Keratinocyte (primary cell): ENCODE measurements around the gene DCLK1. TPM values are rescaled to one million over a fixed set of nuclear protein-coding genes. Genes with fewer than 3 reads are reported as not detected.

Experiments
- DNase-seq: peaks from one replicate; pipeline ENCODE4 v3.0.0-alpha.2; 2011; ENCODE audit warnings: low read depth, missing footprints, low spot score
- FAIRE-seq: peaks from 2 replicates; lab custom pipeline; 2011; peaks lifted over from hg19 to GRCh38; lab: Jason Lieb, UNC
- H2AFZ ChIP-seq: 2 replicates; pipeline ENCODE4 v1.6.0; 2012; ENCODE audit warnings: low read length, control low read depth, inconsistent platforms; ENCODE audit not compliant: control insufficient read depth
- H3K27ac ChIP-seq: 2 replicates; pipeline ENCODE4 v1.5.1; 2011; ENCODE audit warnings: low read length; ENCODE audit not compliant: control insufficient read depth, insufficient read depth
- H3K27me3 ChIP-seq: 3 replicates; pipeline ENCODE4 v1.6.0; 2011; ENCODE audit warnings: low read length; ENCODE audit not compliant: control insufficient read depth, insufficient read depth; ENCODE audit errors: extremely low read depth
- H3K36me3 ChIP-seq, 2 experiments: 2 replicates in 1 of 2; 3 replicates in 1 of 2; pipeline ENCODE4 v1.5.1; 2011; ENCODE audit warnings: low read length in 2 of 2, mild to moderate bottlenecking in 1 of 2; ENCODE audit not compliant: control insufficient read depth in 2 of 2, insufficient read depth in 2 of 2; ENCODE audit errors: extremely low read depth in 1 of 2
- H3K4me1 ChIP-seq: 3 replicates; pipeline ENCODE4 v1.5.1; 2011; ENCODE audit warnings: low read length; ENCODE audit not compliant: control insufficient read depth, insufficient read depth; ENCODE audit errors: extremely low read depth
- H3K4me2 ChIP-seq: 3 replicates; pipeline ENCODE4 v1.6.0; 2011; ENCODE audit warnings: low read depth, low read length; ENCODE audit not compliant: control insufficient read depth, insufficient read depth; ENCODE audit errors: extremely low read depth
- H3K4me3 ChIP-seq, 3 experiments: fragments of 200-600 bp in 1 of 3; sonication (generic) in 1 of 3; 2 replicates in 2 of 3; 3 replicates in 1 of 3; pipeline ENCODE4 v1.5.1; 2011 to 2016; ENCODE audit warnings: low read length in 3 of 3, mild to moderate bottlenecking in 3 of 3, control low read depth in 2 of 3, inconsistent platforms in 1 of 3, low read depth in 1 of 3, mixed read lengths in 1 of 3, mixed run types in 1 of 3, moderate library complexity in 1 of 3; ENCODE audit not compliant: control insufficient read depth in 2 of 3, insufficient read depth in 2 of 3; ENCODE audit errors: extremely low read depth in 1 of 3
- H3K79me2 ChIP-seq: 2 replicates; pipeline ENCODE4 v1.6.0; 2012; ENCODE audit warnings: low read length; ENCODE audit not compliant: control insufficient read depth, insufficient read depth
- H3K9ac ChIP-seq: 3 replicates; pipeline ENCODE4 v1.6.0; 2011; ENCODE audit warnings: low read length; ENCODE audit not compliant: control insufficient read depth, insufficient read depth; ENCODE audit errors: extremely low read depth
- H3K9me1 ChIP-seq: 3 replicates; pipeline ENCODE4 v1.6.0; 2011; ENCODE audit warnings: low read length; ENCODE audit not compliant: control insufficient read depth, insufficient read depth; ENCODE audit errors: extremely low read depth
- H3K9me3 ChIP-seq: 2 replicates; pipeline ENCODE4 v1.5.1; 2012; ENCODE audit warnings: low read depth, low read length; ENCODE audit not compliant: control insufficient read depth
- H4K20me1 ChIP-seq: 3 replicates; pipeline ENCODE4 v1.6.0; 2011; ENCODE audit warnings: low read length; ENCODE audit not compliant: control insufficient read depth, insufficient read depth; ENCODE audit errors: extremely low read depth
- EZH2 ChIP-seq: IDR thresholded peaks from one replicate; pipeline ENCODE4 v1.6.1; 2012; ENCODE audit warnings: inconsistent platforms, mild to moderate bottlenecking, low read length, moderate library complexity
- dilution Hi-C: fragments of 300-500 bp; cut with MboI; formaldehyde crosslinking; loops from one replicate; pipeline ENCODE4 v1.7.0; 2020; ENCODE audit warnings: low sequenced_read_pairs; ENCODE audit not compliant: extremely low pct_ligation_motif_present
- polyA plus RNA-seq, 5 experiments: library from polyadenylated mRNA; depleted of rRNA in 3 of 5; stranded (reverse) in 3 of 5; stranded (forward) in 1 of 5; unstranded in 1 of 5; fragments of >200 nt; gene quantifications; 1 replicate in 1 of 5; 2 replicates in 3 of 5; 3 replicates in 1 of 5; pipeline versions ENCODE4 v1.2.1 to v1.2.3, GENCODE V29; 2011 to 2012; ENCODE audit warnings: missing spikeins in 2 of 5, low read depth in 1 of 5, low replicate concordance in 1 of 5
- TF ChIP-seq, protein P1 (sequence below), 3 experiments: IDR thresholded peaks in 1 of 3; conservative IDR thresholded peaks in 1 of 3; optimal IDR thresholded peaks in 1 of 3; 2 replicates in 2 of 3; 3 replicates in 1 of 3; pipeline versions ENCODE3 to v1.5.1; 2011; ENCODE audit warnings: low read length in 3 of 3, mild to moderate bottlenecking in 3 of 3, moderate library complexity in 2 of 3, control low read depth in 1 of 3, inconsistent platforms in 1 of 3; ENCODE audit not compliant: insufficient read depth in 2 of 3; ENCODE audit errors: extremely low read depth in 1 of 3

Gene DCLK1
- polyA plus RNA-seq, 1 donor (not counting 4 experiments of a cell fraction or from before 2014, with no cell fraction given), result 0.04 TPM

- no peaks in the 10 kb centered on the region for H3K36me3 ChIP-seq
- DNase-seq, result no peak
- dilution Hi-C loops, result no loop called here
- FAIRE-seq, result no peak
- H3K27me3 ChIP-seq, result no peaks in the 10 kb centered on the region
- TF ChIP-seq, protein P1, sequence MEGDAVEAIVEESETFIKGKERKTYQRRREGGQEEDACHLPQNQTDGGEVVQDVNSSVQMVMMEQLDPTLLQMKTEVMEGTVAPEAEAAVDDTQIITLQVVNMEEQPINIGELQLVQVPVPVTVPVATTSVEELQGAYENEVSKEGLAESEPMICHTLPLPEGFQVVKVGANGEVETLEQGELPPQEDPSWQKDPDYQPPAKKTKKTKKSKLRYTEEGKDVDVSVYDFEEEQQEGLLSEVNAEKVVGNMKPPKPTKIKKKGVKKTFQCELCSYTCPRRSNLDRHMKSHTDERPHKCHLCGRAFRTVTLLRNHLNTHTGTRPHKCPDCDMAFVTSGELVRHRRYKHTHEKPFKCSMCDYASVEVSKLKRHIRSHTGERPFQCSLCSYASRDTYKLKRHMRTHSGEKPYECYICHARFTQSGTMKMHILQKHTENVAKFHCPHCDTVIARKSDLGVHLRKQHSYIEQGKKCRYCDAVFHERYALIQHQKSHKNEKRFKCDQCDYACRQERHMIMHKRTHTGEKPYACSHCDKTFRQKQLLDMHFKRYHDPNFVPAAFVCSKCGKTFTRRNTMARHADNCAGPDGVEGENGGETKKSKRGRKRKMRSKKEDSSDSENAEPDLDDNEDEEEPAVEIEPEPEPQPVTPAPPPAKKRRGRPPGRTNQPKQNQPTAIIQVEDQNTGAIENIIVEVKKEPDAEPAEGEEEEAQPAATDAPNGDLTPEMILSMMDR (optimal IDR thresholded peaks at IDR 0.05 in 1 of 3, IDR thresholded peaks at IDR 0.05 in 1 of 3, conservative IDR thresholded peaks at IDR 0.05 in 1 of 3; ENCODE audit: extremely low read depth in 1 of 3, insufficient read depth in 2 of 3, low read length in 3 of 3), result no peak
- no peak for TF ChIP-seq EZH2
- H3K9me3 ChIP-seq, result no peaks in the 10 kb centered on the region
- no peak overlapping the region for H2AFZ ChIP-seq
- no peaks in the 10 kb centered on the region for H3K4me1 ChIP-seq
- no peak overlapping the region for H3K4me2 ChIP-seq
- H3K79me2 ChIP-seq, result no peaks in the 10 kb centered on the region
- no peak overlapping the region for H3K4me3 ChIP-seq
- H4K20me1 ChIP-seq, result no peaks in the 10 kb centered on the region
- H3K9me1 ChIP-seq, result no peaks in the 10 kb centered on the region
- H3K27ac ChIP-seq, result no peak overlapping the region
- H3K9ac ChIP-seq, result no peak overlapping the region
Observed at GRCh38 chr13:36146511-36147269, 15.5 kb upstream of the DCLK1 start.

GRCh38 chr13:36143738-36144137, 12.6 kb upstream of the DCLK1 start:
- Histone ChIP-seq H3K9me3 (no peaks in the 10 kb centered on the region), H3K36me3 (no peaks in the 10 kb centered on the region), H2AFZ (no peak overlapping the region), H3K27me3 (no peaks in the 10 kb centered on the region), H3K79me2 (no peaks in the 10 kb centered on the region), H3K9me1 (no peaks in the 10 kb centered on the region), H3K4me1 (no peaks in the 10 kb centered on the region), H3K27ac (no peak overlapping the region), H3K4me3 (no peak overlapping the region), H4K20me1 (no peaks in the 10 kb centered on the region), H3K9ac (no peak overlapping the region), H3K4me2 (no peak overlapping the region)
- no peak for DNase-seq
- TF ChIP-seq, protein P1 (optimal IDR thresholded peaks at IDR 0.05 in 1 of 3, IDR thresholded peaks at IDR 0.05 in 1 of 3, conservative IDR thresholded peaks at IDR 0.05 in 1 of 3; ENCODE audit: extremely low read depth in 1 of 3, insufficient read depth in 2 of 3, low read length in 3 of 3), result no peak
- no peak for TF ChIP-seq EZH2
- no peak for FAIRE-seq
- dilution Hi-C loops, result no loop called here
